AG09319 (cell line): ENCODE measurements around the gene SLC25A18.
"Not testable (repeated sequence)": the region's sequence is repeated elsewhere in the genome, so short reads cannot be mapped to it uniquely, and the experiment has no call there.

Source experiments
- DNase-seq: peaks from one replicate; pipeline ENCODE4 v3.0.0-alpha.2; 2010; ENCODE audit warnings: low read depth; ENCODE audit errors: extremely low read depth
- CTCF ChIP-seq: IDR thresholded peaks from 2 replicates; pipeline ENCODE4 v1.5.1; 2011; ENCODE audit warnings: low read depth, mild to moderate bottlenecking, inconsistent platforms, low read length, moderate library complexity

Gene SLC25A18

GRCh38 chr22:17629641-17630040, 66.3 kb downstream of the SLC25A18 start:
- no peak for DNase-seq
- no peak for TF ChIP-seq CTCF

- no peak for TF ChIP-seq CTCF
Observed at GRCh38 chr22:17631076-17631565, 67.8 kb downstream of the SLC25A18 start.

GRCh38 chr22:17633217-17633997, 70.1 kb downstream of the SLC25A18 start:
- DNase-seq = no peak
- no peak for TF ChIP-seq CTCF

More at GRCh38 chr22:17631076-17631565, 67.8 kb downstream of the SLC25A18 start:
- DNase-seq = no peak

GRCh38 chr22:17633998-17634323, 70.7 kb downstream of the SLC25A18 start:
- no peak for DNase-seq
- TF ChIP-seq CTCF = no peak

GRCh38 chr22:17634696-17635095, 71.4 kb downstream of the SLC25A18 start:
- no peak for DNase-seq
- TF ChIP-seq CTCF = no peak

GRCh38 chr22:17636850-17637249, 73.6 kb downstream of the SLC25A18 start:
- not testable (repeated sequence) for DNase-seq

GRCh38 chr22:17637490-17638181, 74.3 kb downstream of the SLC25A18 start:
- DNase-seq = no peak
- no peak for TF ChIP-seq CTCF
